RWPE1 (cell line): ENCODE data around the gene KIF4A.
"Not testable (repeated sequence)": the region's sequence is repeated elsewhere in the genome, so short reads cannot be mapped to it uniquely, and the experiment has no call there.

Source experiments
- CTCF ChIA-PET: fragments of 350-600 bp; sonication (Branson Sonifier 250); formaldehyde crosslinking; extraction: SDS; loops from one replicate; lab custom pipeline; 2021; lab: Yijun Ruan, JAX
- POLR2A ChIA-PET: fragments of 400-600 bp; formaldehyde crosslinking; extraction: SDS; loops from one replicate; lab custom pipeline; 2020; ENCODE audit warnings: antibody characterized with exemption; ENCODE audit not compliant: low non-redundant PET; lab: Yijun Ruan, JAX
- DNase-seq: peaks from one replicate; pipeline ENCODE4 v3.0.0; 2012; ENCODE audit warnings: low spot score
- H3K27ac ChIP-seq: fragments of 450-650 bp; 2 replicates; pipeline ENCODE4 v1.5.1; 2017
- CTCF ChIP-seq: fragments of 450-650 bp; conservative IDR thresholded peaks from 2 replicates; pipeline ENCODE4 v1.5.1; 2017; ENCODE audit warnings: low read depth, mild to moderate bottlenecking

The KIF4A gene

GRCh38 chrX:70260104-70260503, 29.8 kb upstream of the KIF4A start, which contains the start of gene P2RY4:
Gene P2RY4, minus strand, starts transcription at chrX:70260204. Its CDS starts 580 bp downstream, at chrX:70259624.
- no peak for TF ChIP-seq CTCF
- DNase-seq: no peak
- ChIA-PET POLR2A (no interaction called here), CTCF (no interaction called here)
- no peak within 1 kb of the TSS for H3K27ac ChIP-seq

GRCh38 chrX:70262952-70263567, 26.8 kb upstream of the KIF4A start:
- CTCF ChIA-PET: interaction anchor here (0.6 to 1.6 kb wide), 3 partner anchors 17 to 66 kb away, joined by 3 to 7 read pairs (median 4); no protein-coding TSS in a partner anchor
- DNase-seq: peak; percentile 40
- POLR2A ChIA-PET: no interaction called here
- TF ChIP-seq CTCF: peak; percentile 49
- no peak overlapping the region for H3K27ac ChIP-seq

GRCh38 chrX:70264784-70265183, 25.1 kb upstream of the KIF4A start:
- no peak for TF ChIP-seq CTCF
- POLR2A ChIA-PET: no interaction called here
- CTCF ChIA-PET: no interaction called here
- no peak for DNase-seq
- no peak overlapping the region for H3K27ac ChIP-seq

- DNase-seq: no peak
- no peak for TF ChIP-seq CTCF
- no peak within 1 kb of the TSS for H3K27ac ChIP-seq
- ChIA-PET POLR2A (no interaction called here), CTCF (no interaction called here)
These were observed 21.9 kb upstream of the KIF4A start, which contains the start of gene ARR3 for GRCh38 chrX:70268034-70268433. Gene ARR3, plus strand, starts transcription at chrX:70268334. Its CDS starts 1,052 bp downstream, at chrX:70269386.

GRCh38 chrX:70274029-70274428, 15.9 kb upstream of the KIF4A start:
- CTCF ChIA-PET: not testable (repeated sequence)

GRCh38 chrX:70279081-70279480, 10.8 kb upstream of the KIF4A start:
- DNase-seq: no peak
- ChIA-PET POLR2A (no interaction called here), CTCF (no interaction called here)
- TF ChIP-seq CTCF: no peak
- H3K27ac ChIP-seq: no peak overlapping the region

More at GRCh38 chrX:70274029-70274428, 15.9 kb upstream of the KIF4A start:
- POLR2A ChIA-PET, DNase-seq, H3K27ac ChIP-seq: not testable (repeated sequence)

GRCh38 chrX:70280573-70280972, 9.3 kb upstream of the KIF4A start:
- no peak for DNase-seq
- TF ChIP-seq CTCF: no peak
- POLR2A ChIA-PET: interaction anchor here (0.7 kb wide), 1 partner anchor 232 kb away, joined by 4 read pairs; no protein-coding TSS in a partner anchor
- no peak overlapping the region for H3K27ac ChIP-seq
- CTCF ChIA-PET: no interaction called here
